Medulla oblongata (tissue), 1 donor: ENCODE measurements around the gene CDH10.

Source experiments
- DNase-seq: peaks from one replicate; pipeline ENCODE4 v3.0.0-alpha.2; 2015; ENCODE audit errors: extremely low spot score

CDH10 gene

DNA sequence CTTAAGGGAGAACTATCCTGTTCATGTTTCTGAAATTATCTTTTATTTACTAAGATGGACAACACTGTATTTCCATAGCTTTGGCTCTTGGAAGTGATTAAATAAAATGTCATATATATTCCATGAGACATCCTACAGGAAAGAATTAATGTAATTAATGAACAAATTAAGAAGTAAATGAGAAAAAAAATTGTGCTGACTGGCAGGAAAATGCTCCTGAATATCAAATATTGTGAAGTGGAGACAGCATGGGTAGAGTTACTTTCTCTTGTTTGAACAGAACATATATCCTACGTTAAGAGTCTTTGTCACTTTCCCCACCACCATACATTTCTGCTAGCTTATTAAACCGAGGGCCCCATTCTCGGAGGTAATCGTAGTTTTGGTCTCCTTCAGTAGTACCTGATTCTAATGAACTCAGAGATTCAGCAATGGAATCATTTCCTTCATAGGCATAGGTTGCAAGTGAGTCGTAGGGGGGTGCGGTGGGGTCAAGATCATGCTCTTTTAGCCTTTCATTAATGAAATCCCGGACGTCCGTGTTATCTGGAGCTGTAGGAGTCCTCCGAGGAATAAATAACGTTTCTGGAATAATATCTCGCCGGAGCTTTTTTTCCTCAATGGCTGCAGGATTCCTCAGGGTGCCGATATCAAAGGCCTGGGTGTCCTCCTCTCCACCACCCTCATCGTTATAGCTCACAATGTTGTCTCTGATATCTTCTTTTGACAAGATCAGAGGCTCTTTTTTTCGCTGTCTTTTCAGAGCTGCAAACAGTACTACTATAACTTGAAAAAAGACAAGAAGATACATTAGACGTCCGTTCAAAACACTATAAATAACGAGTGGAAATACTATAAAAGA lies 157.2 kb downstream of the CDH10 start:
- DNase-seq: no peak

GRCh38 chr5:24480952-24481351 lies 163.8 kb downstream of the CDH10 start:
- no peak for DNase-seq

- no peak for DNase-seq
Measured at GRCh38 chr5:24477958-24478357, 166.8 kb downstream of the CDH10 start.

DNA sequence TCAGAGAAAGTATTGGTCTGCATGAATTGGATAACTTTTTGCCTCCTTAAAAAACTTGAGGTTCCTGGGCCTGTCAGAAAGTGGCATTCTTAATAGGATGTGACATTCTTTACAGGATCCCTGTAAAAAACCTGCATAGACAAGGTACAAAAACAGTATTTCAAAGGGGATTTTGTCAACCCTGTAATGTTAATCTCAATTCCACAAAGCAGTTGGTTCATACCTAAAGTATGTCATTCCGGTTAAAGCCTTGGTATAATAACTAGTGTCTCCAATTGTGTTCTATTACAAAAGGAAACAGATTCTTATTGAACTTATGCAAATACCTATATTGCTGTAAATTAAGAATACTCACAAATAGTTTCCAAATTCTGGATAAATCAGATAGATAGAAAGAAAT lies 169.7 kb downstream of the CDH10 start:
- DNase-seq: no peak

DNA sequence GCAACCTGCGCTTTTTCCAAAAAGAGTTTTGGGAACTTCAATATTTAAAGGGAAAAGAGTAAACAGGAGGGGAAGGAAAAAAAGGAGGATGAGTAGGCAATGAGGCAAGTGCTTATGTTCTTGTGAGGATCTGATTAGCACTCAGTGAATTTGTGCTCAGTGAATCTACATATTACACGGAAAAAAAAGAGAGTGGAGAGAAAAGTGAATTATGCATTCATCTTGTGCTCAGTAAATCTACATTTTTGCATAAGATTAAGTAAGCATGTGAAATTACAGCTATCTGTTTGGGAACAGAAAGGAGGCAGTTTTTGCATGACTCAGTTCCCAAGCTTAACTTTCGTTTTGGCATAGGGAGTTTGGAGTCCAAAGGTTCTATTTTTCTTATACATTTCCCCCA lies 170.1 kb downstream of the CDH10 start:
- no peak for DNase-seq

DNA sequence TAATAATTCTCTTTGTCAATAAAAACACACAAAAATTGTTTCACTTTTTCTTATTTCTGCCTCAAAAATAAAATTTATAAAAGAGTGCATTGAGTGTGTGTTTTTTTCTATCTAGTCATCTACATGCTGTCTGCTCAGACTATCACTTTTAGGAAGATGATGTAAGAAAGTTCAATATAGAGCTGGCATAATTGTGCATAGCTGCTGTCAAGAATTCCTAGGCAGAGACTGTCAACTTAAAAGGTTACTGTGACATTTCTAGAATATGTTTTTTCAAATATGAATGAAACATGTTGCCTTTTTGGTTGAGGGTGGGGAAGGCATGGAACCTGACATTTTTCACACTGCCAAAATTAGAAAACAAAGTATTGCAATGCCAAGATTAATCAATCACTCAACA lies 172.3 kb downstream of the CDH10 start:
- no peak for DNase-seq

DNA sequence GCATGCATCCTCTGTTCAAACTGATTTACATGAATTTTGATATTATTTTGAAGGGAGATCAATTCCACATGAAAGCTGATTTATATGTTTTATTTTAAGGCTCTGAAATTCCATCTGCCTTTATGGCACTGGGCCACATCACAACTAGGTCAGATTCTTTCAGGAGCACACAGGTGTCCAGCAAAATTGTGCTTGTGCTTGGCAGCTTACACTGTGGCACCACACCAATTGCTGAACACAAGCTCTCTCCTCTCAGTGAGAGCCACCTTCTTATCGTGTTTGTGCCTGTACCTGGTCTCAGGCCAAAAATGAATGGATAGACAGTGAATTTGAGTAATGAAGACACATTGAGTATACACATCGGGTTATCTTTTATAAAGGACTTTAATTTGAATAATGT lies 200.4 kb downstream of the CDH10 start:
- DNase-seq: no peak

- DNase-seq: no peak
Measured at GRCh38 chr5:24439465-24439864, 205.3 kb downstream of the CDH10 start.
